Gastrocnemius medialis (tissue), 4 donors: ENCODE measurements around the gene NUDT5. TPM values are rescaled to one million over a fixed set of nuclear protein-coding genes. Genes with fewer than 3 reads are reported as not detected.

Source experiments
- ATAC-seq, 2 donors: fragments of 150-250 bp; one replicate each; pipeline ENCODE4 v1.9.1; 2016
- DNase-seq, 2 donors: peaks; one replicate each; pipeline ENCODE4 v3.0.0-alpha.2; 2019
- H3K27ac ChIP-seq, 4 donors: fragments of 200-600 bp; sonication (generic); 1 replicate in 1 of 4; 2 replicates in 3 of 4; pipeline ENCODE4 v1.5.1; 2016 to 2018; ENCODE audit warnings: mild to moderate bottlenecking in 2 of 4, moderate library complexity in 1 of 4
- H3K27me3 ChIP-seq, 3 donors: fragments of 200-600 bp; sonication (generic) in 2 of 3; 1 replicate in 1 of 3; 2 replicates in 2 of 3; pipeline versions ENCODE4 v1.5.1 to v1.6.0; 2016 to 2019; ENCODE audit warnings: mild to moderate bottlenecking in 1 of 3, moderate library complexity in 1 of 3
- H3K36me3 ChIP-seq, 2 donors: fragments of 200-600 bp; sonication (generic) in 1 of 2; one replicate each; pipeline ENCODE4 v1.5.1; 2017 to 2018
- H3K4me1 ChIP-seq, 2 donors: fragments of 200-600 bp; sonication (generic) in 1 of 2; one replicate each; pipeline ENCODE4 v1.5.1; 2016 to 2017; ENCODE audit warnings: mild to moderate bottlenecking in 2 of 2
- H3K4me3 ChIP-seq, 4 donors: fragments of 200-600 bp; sonication (generic) in 3 of 4; 1 replicate in 1 of 4; 2 replicates in 3 of 4; pipeline ENCODE4 v1.5.1; 2016 to 2019; ENCODE audit warnings: mild to moderate bottlenecking in 2 of 4
- H3K9me3 ChIP-seq, 3 donors: fragments of 200-600 bp; sonication (generic) in 2 of 3; 1 replicate in 1 of 3; 2 replicates in 2 of 3; pipeline ENCODE4 v1.5.1; 2016 to 2019
- POLR2A ChIP-seq, 2 donors: fragments of 450-650 bp; IDR thresholded peaks; one replicate each; pipeline ENCODE4 v1.6.1; 2017; ENCODE audit warnings: antibody characterized with exemption in 2 of 2, mild to moderate bottlenecking in 2 of 2, moderate library complexity in 2 of 2
- in situ Hi-C, 4 donors: fragments of 200-750 bp; cut with MboI; loops; one replicate each; pipeline versions ENCODE4 v1.15.0 to v1.8.0; 2017; ENCODE audit warnings: low sequenced_read_pairs in 4 of 4
- intact Hi-C: fragments of 100-400 bp; cut with DNase I; formaldehyde crosslinking; loops from one replicate; pipeline ENCODE4 v1.15.1; 2023; ENCODE audit warnings: low total_unique reads
- total RNA-seq, 4 donors: library from RNA; depleted of rRNA; stranded (reverse); fragments of >200 nt; gene quantifications; one replicate each; pipeline versions ENCODE4 v1.1.0 to v1.2.3, GENCODE V29; 2016
- TF ChIP-seq, protein P1 (sequence below), 5 experiments: fragments of 450-650 bp in 3 of 5; fragments of 200-600 bp in 2 of 5; sonication (generic) in 2 of 5; IDR thresholded peaks in 4 of 5; conservative IDR thresholded peaks in 1 of 5; 1 replicate in 4 of 5; 2 replicates in 1 of 5; pipeline ENCODE4 v1.5.1; 2016 to 2019; ENCODE audit warnings: antibody characterized with exemption in 5 of 5, mild to moderate bottlenecking in 3 of 5, moderate library complexity in 3 of 5

NUDT5 gene
- 1 to 10 TPM; 5.1 to 8.2 (median 5.6) TPM for total RNA-seq

DNA sequence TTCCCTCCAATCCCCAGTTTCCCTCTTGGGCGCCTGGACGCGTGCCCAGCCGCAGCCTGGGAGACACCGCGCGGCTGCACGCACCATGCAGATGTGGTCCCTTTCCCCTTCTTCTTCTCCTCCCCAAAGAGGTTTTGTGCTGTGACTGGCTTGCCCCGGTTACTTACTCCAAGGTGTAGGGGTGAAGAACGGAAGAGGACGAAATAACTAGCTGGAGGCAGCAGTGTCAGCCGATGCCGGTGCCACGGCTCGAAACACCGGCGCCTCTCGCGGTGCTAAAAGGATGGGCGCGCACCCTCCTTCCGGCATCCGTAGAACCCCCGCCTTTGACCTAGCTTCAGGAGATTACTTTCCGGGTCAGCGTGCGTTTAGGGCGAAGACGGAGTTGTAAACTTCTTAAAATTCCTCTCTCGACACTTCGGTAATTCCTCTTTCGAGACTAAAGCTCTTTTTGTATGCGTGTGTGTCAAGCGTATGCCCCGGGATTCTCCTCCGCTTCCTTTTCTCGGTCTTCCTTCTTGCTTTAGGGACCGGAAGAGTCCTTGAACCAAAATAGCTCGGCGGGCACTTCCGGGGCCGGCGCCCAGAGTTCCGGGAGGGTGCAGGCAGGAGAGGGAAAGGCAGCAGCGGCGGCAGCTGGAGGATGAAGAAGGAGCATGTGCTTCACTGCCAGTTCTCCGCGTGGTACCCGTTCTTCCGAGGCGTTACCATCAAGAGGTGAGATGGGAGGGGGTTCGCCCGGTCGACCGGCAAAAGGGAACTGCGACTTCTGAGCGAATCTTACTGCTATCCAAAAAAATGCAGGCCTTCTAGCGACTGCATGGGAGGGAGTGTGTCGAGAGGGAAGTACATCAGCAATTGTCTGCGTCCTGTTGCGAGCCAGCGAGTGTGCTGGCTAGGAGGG, at the start of gene NUDT5, which contains the start of gene CDC123:
Gene NUDT5, minus strand, starts transcription at position 289 of the 904 bp plus-strand sequence. CDS start 9,600 bp downstream, outside the sequence.
Gene CDC123, plus strand, starts transcription at position 586 of the 904 bp plus-strand sequence. Its CDS starts 58 bp downstream, at position 644.
- Histone ChIP-seq H3K4me3 (peak within 1 kb of the TSS; percentile 72 to 96 (median 90)), H3K27ac (peak within 1 kb of the TSS; percentile 84 to 98 (median 94)), H3K9me3 (no peaks in the 10 kb centered on the region), H3K27me3 (no peaks in the 10 kb centered on the region), H3K36me3 (peaks cover 0 to 17% of the 10 kb centered on the region in 2 donors), H3K4me1 (peaks cover 22 to 26% of the 10 kb centered on the region in 2 donors)
- DNase-seq (peak; percentile 82 to 86), ATAC-seq (peak; percentile 96)
- TF ChIP-seq, protein P1, sequence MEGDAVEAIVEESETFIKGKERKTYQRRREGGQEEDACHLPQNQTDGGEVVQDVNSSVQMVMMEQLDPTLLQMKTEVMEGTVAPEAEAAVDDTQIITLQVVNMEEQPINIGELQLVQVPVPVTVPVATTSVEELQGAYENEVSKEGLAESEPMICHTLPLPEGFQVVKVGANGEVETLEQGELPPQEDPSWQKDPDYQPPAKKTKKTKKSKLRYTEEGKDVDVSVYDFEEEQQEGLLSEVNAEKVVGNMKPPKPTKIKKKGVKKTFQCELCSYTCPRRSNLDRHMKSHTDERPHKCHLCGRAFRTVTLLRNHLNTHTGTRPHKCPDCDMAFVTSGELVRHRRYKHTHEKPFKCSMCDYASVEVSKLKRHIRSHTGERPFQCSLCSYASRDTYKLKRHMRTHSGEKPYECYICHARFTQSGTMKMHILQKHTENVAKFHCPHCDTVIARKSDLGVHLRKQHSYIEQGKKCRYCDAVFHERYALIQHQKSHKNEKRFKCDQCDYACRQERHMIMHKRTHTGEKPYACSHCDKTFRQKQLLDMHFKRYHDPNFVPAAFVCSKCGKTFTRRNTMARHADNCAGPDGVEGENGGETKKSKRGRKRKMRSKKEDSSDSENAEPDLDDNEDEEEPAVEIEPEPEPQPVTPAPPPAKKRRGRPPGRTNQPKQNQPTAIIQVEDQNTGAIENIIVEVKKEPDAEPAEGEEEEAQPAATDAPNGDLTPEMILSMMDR (IDR thresholded peaks at IDR 0.05 in 4 of 5, conservative IDR thresholded peaks at IDR 0.05 in 1 of 5): no peak
- peak in 1 of 2 donors; percentile 42 for TF ChIP-seq POLR2A (IDR thresholded peaks at IDR 0.05)
- intact Hi-C loops: loop anchor here (1.0 to 10.0 kb wide), 3 partner anchors 69 to 441 kb away; partner anchors contain the start of gene SEC61A2
- in situ Hi-C loops: no loop called here

DNA sequence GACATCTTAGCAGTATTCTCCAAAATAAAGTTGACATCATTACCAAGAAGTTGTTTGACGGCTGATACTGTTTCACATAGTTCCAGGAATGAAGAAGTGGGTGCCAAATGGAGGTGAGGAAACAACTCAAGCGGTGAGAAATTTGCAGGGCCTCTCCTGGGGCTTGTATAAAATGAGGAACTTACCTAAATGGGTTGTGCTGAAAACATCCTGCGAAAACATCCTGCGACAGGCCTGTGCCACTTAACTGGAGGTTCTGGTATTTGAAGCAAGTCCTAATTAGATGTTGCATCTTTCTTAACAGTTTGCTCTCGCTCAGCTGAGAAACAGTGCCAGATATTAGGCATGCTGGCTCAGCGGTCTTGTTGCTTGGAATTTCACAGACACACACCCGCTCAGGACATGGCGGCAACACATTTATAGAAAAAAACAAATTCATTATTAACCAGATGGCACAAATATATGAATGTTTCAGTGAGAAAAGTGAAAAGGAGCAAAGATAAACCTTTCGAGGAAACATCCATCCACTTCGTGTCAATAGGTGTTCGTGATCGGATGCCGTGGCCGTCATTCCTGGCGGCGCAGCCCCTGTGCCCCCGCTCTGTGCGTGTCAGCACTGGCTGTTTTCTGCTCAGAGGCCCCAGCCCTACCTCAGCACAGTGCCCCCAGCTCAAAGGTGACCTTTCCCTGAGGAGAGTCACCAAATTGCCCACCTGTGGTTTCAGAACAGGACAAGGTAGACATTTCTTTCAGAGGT, 48.4 kb upstream of the NUDT5 start:
- in situ Hi-C loops (no loop called here), intact Hi-C loops (no loop called here)
- TF ChIP-seq, protein P1 (IDR thresholded peaks at IDR 0.05 in 4 of 5, conservative IDR thresholded peaks at IDR 0.05 in 1 of 5): no peak
- ATAC-seq (no peak), DNase-seq (no peak)
- H3K36me3 ChIP-seq: peaks cover 0 to 55% of the 10 kb centered on the region in 2 donors
- H3K27me3 ChIP-seq: no peaks in the 10 kb centered on the region
- no peak overlapping the region for H3K4me3 ChIP-seq
- peaks cover 0 to 9% of the 10 kb centered on the region in 2 donors for H3K4me1 ChIP-seq
- no peaks in the 10 kb centered on the region for H3K9me3 ChIP-seq
- H3K27ac ChIP-seq: no peak overlapping the region

DNA sequence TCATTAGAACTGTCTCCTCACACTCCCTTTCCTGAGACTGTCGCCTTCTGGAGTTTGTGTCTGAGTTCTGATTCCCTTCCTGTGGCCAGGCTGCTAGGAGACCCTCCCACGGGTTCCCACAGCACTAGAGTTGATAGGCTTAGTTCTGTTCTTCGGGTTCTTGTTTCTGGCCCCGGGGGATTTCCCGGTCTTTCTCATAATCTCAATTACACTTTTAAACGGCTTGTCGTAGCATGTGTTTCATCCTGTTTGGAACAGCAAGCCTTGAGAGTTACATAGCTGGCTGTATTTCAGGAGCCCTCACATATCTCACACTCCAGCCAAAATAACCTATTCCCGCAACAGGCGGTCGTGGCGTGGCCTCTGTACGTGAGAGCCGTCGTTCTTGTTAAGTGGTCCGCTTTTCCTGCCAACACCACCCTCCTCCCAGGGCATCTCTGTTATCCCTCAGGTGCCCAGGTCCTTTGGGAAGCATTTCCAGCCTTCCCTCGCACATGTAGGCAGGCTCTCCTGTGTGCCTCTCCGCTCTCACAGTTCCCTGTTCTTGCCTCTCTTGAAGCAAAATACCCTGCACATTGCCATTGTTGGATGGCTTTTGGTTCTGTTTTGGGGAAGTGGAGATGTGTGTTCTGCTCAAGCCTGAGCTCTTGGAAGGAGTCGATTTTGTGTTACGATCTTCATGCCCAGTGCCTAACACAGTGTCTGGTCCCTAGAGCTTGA, 46.3 kb upstream of the NUDT5 start:
- Histone ChIP-seq H3K9me3 (no peaks in the 10 kb centered on the region), H3K27me3 (no peaks in the 10 kb centered on the region), H3K27ac (no peak overlapping the region), H3K36me3 (peaks cover 0 to 56% of the 10 kb centered on the region in 2 donors), H3K4me1 (peaks cover 0 to 9% of the 10 kb centered on the region in 2 donors), H3K4me3 (no peak overlapping the region)
- ATAC-seq: no peak
- intact Hi-C loops: no loop called here
- no peak for DNase-seq
- in situ Hi-C loops: no loop called here
- no peak for TF ChIP-seq POLR2A (IDR thresholded peaks at IDR 0.05)
- TF ChIP-seq, protein P1 (IDR thresholded peaks at IDR 0.05 in 4 of 5, conservative IDR thresholded peaks at IDR 0.05 in 1 of 5): no peak

DNA sequence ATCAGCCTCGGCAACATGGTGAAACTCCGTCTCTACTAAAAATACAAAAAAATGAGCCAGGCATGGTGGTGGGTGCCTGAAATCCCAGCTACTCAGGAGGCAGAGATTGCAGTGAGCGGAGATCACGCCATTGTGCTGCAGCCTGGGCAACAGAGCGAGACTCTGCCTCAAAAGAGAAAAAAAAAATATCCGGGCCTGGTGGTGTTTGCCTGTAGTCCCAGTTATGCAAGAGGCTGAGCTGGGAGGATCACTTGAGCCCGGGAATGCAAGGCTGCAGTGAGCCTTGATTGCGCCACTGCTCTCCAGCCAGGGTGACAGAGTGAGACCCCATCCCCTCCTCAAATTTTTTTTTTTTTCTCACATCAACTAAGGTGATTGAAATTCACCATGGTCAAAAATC, 43.1 kb upstream of the NUDT5 start:
- no peak for DNase-seq
- Histone ChIP-seq H3K27ac (no peak overlapping the region), H3K36me3 (peaks cover 0 to 55% of the 10 kb centered on the region in 2 donors), H3K4me3 (no peak overlapping the region), H3K4me1 (peaks cover 0 to 9% of the 10 kb centered on the region in 2 donors), H3K9me3 (no peaks in the 10 kb centered on the region), H3K27me3 (no peaks in the 10 kb centered on the region)
- in situ Hi-C loops (no loop called here), intact Hi-C loops (no loop called here)
- TF ChIP-seq POLR2A (IDR thresholded peaks at IDR 0.05): no peak
- TF ChIP-seq, protein P1 (IDR thresholded peaks at IDR 0.05 in 4 of 5, conservative IDR thresholded peaks at IDR 0.05 in 1 of 5): no peak
- no peak for ATAC-seq
